CD14-positive monocyte (primary cell): ENCODE measurements around the gene CYP2A6. TPM values are rescaled to one million over a fixed set of nuclear protein-coding genes. Genes with fewer than 3 reads are reported as not detected.
A peak's percentile ranks its signal among the peaks of the same experiment; 100 is the strongest.
"Not testable (repeated sequence)": the region's sequence is repeated elsewhere in the genome, so short reads cannot be mapped to it uniquely, and the experiment has no call there.

Experiments used
- DNase-seq, 3 donors: peaks; one replicate each; pipeline ENCODE4 v3.0.0-alpha.2; 2011 to 2022
- H2AFZ ChIP-seq: 2 replicates; pipeline ENCODE4 v1.6.0; 2012; ENCODE audit warnings: mild to moderate bottlenecking, low read depth, low read length, inconsistent platforms; ENCODE audit not compliant: insufficient read depth, poor library complexity, severe bottlenecking
- H3K27ac ChIP-seq, 2 donors: 1 replicate in 1 of 2; 2 replicates in 1 of 2; pipeline ENCODE4 v1.5.1; 2012 to 2013; ENCODE audit warnings: low read length in 2 of 2, control low read depth in 1 of 2, inconsistent platforms in 1 of 2, low read depth in 1 of 2, mild to moderate bottlenecking in 1 of 2
- H3K27me3 ChIP-seq, 2 donors: one replicate each; pipeline versions ENCODE4 v1.6.0 to v1.6.1; 2011 to 2013; ENCODE audit warnings: low read length in 2 of 2; ENCODE audit not compliant: control insufficient read depth in 2 of 2, insufficient read depth in 2 of 2
- H3K36me3 ChIP-seq, 2 donors: replicated peaks in 1 of 2; 1 replicate in 1 of 2; 2 replicates in 1 of 2; pipeline versions ENCODE4 v1.5.1 to v1.6.1; 2012 to 2013; ENCODE audit warnings: low read length in 2 of 2, control low read depth in 1 of 2, inconsistent platforms in 1 of 2, mild to moderate bottlenecking in 1 of 2; ENCODE audit not compliant: insufficient read depth in 2 of 2, control insufficient read depth in 1 of 2
- H3K4me1 ChIP-seq, 2 donors: 1 replicate in 1 of 2; 2 replicates in 1 of 2; pipeline versions ENCODE4 v1.5.1 to v1.6.1; 2012 to 2013; ENCODE audit warnings: low read length in 2 of 2, control low read depth in 1 of 2, inconsistent platforms in 1 of 2, mild to moderate bottlenecking in 1 of 2, moderate library complexity in 1 of 2; ENCODE audit not compliant: insufficient read depth in 2 of 2, control insufficient read depth in 1 of 2
- H3K4me2 ChIP-seq: replicated peaks from 2 replicates; pipeline ENCODE3; 2012; ENCODE audit warnings: low read length, moderate library complexity, mild to moderate bottlenecking; ENCODE audit not compliant: poor library complexity, severe bottlenecking; ENCODE audit errors: extremely low read depth
- H3K4me3 ChIP-seq, 3 experiments: fragments of 200-600 bp in 1 of 3; sonication (generic) in 1 of 3; replicated peaks in 1 of 3; 1 replicate in 2 of 3; 2 replicates in 1 of 3; pipeline ENCODE4 v1.5.1; 2011 to 2013; ENCODE audit warnings: low read length in 3 of 3, mild to moderate bottlenecking in 3 of 3, control low read depth in 2 of 3, low read depth in 2 of 3, inconsistent platforms in 1 of 3, moderate library complexity in 1 of 3
- H3K79me2 ChIP-seq: 2 replicates; pipeline ENCODE4 v1.6.0; 2012; ENCODE audit warnings: mild to moderate bottlenecking, control low read depth, inconsistent platforms, low read length, moderate library complexity; ENCODE audit not compliant: insufficient read depth
- H3K9ac ChIP-seq: 2 replicates; pipeline ENCODE4 v1.6.0; 2017; ENCODE audit warnings: low read length, mild to moderate bottlenecking; ENCODE audit not compliant: insufficient read depth, poor library complexity, severe bottlenecking
- H3K9me3 ChIP-seq, 2 donors: replicated peaks in 1 of 2; 1 replicate in 1 of 2; 2 replicates in 1 of 2; pipeline versions ENCODE4 v1.5.1 to v1.6.1; 2012 to 2013; ENCODE audit warnings: low read length in 2 of 2, control low read depth in 1 of 2; ENCODE audit not compliant: control insufficient read depth in 1 of 2, insufficient read depth in 1 of 2
- H4K20me1 ChIP-seq: 2 replicates; pipeline ENCODE4 v1.6.0; 2012; ENCODE audit warnings: mild to moderate bottlenecking, low read length, control low read depth, moderate library complexity; ENCODE audit not compliant: insufficient read depth
- H3K27ac Mint-ChIP-seq, 7 donors: one replicate each; pipeline ENCODE4 v1.8.0; 2020; ENCODE audit warnings: mild to moderate bottlenecking in 7 of 7, mixed read lengths in 7 of 7, moderate library complexity in 6 of 7, inconsistent platforms in 2 of 7
- H3K27me3 Mint-ChIP-seq, 3 donors: one replicate each; pipeline ENCODE4 v1.8.0; 2021 to 2022; ENCODE audit warnings: low read depth in 3 of 3, mild to moderate bottlenecking in 3 of 3, mixed read lengths in 3 of 3, moderate library complexity in 3 of 3, inconsistent platforms in 1 of 3
- H3K36me3 Mint-ChIP-seq, 2 donors: one replicate each; pipeline ENCODE4 v1.8.0; 2020; ENCODE audit warnings: mixed read lengths in 2 of 2, inconsistent platforms in 1 of 2, mild to moderate bottlenecking in 1 of 2
- H3K4me1 Mint-ChIP-seq: one replicate; pipeline ENCODE4 v1.8.0; 2020; ENCODE audit warnings: mild to moderate bottlenecking, mixed read lengths
- H3K4me3 Mint-ChIP-seq, 2 donors: one replicate each; pipeline ENCODE4 v1.8.0; 2020; ENCODE audit warnings: mild to moderate bottlenecking in 2 of 2, mixed read lengths in 2 of 2, moderate library complexity in 1 of 2
- H3K9me3 Mint-ChIP-seq, 7 donors: one replicate each; pipeline ENCODE4 v1.8.0; 2020 to 2022; ENCODE audit warnings: mixed read lengths in 7 of 7, mild to moderate bottlenecking in 6 of 7, moderate library complexity in 6 of 7, inconsistent platforms in 2 of 7
- CTCF ChIP-seq: fragments of 200-600 bp; IDR thresholded peaks from one replicate; pipeline ENCODE4 v1.8.0; 2022; ENCODE audit warnings: antibody characterized with exemption, mild to moderate bottlenecking
- WGBS: methylation state at CpG from one replicate; pipeline ENCODE4 v1.1.5; 2013; ENCODE audit warnings: missing lambda C conversion rate; ENCODE audit not compliant: insufficient coverage; 5-methylcytosine and 5-hydroxymethylcytosine counted together
- intact Hi-C, 2 donors: fragments of 100-400 bp; cut with micrococcal nuclease; formaldehyde crosslinking; loops; one replicate each; pipeline versions ENCODE4 v1.15.0 to v1.15.1; 2023
- polyA plus RNA-seq, 3 donors: library from polyadenylated mRNA; depleted of rRNA in 1 of 3; unstranded in 2 of 3; stranded (reverse) in 1 of 3; fragments of 300-500 nt in 2 of 3; fragments of >200 nt in 1 of 3; fragmentation: Illumina TruSeq in 2 of 3; gene quantifications; 1 replicate in 2 of 3; 2 replicates in 1 of 3; pipeline ENCODE4 v1.2.3, GENCODE V29; 2012 to 2021

The CYP2A6 gene
- polyA plus RNA-seq, 3 donors = not detected

DNA sequence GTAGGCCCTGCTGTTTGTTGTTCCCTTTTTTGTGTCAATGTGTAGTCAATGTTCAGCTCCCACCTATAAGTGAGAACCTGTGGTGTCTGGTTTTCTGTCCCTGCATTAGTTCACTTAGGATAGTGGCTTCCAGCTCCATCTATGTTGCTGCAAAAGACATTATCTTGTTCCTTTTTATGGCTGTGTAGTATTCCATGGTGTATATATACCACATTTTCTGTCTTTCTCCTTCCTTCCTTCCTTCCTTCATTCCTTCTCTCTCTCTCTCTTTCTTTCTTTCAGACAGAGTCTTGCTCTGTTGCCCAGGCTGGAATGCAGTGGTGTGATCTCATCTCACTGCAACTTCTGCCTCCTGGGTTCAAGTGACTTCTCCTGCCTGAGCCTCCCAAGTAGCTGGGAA is 21.0 kb downstream of the CYP2A6 start:
- Mint-ChIP-seq H3K27ac (no peak overlapping the region), H3K4me3 (no peak overlapping the region)

GRCh38 chr19:40827386-40828247 is 22.6 kb downstream of the CYP2A6 start:
- H3K4me3 Mint-ChIP-seq = no peak overlapping the region
- no peak overlapping the region for H3K27ac ChIP-seq
- H3K27me3 Mint-ChIP-seq = peaks cover 0 to 6% (median 1%) of the 10 kb centered on the region in 3 donors
- DNase-seq = no peak
- no peaks in the 10 kb centered on the region for H3K36me3 ChIP-seq
- 96% methylated on average over 17 of the region's 22 CpGs for WGBS
- peak overlapping the region in 4 of 7 donors; percentile 46 to 82 (median 70) for H3K27ac Mint-ChIP-seq
- H3K27me3 ChIP-seq = no peaks in the 10 kb centered on the region
- no peak overlapping the region for H2AFZ ChIP-seq
- H3K4me2 ChIP-seq = no peak overlapping the region
- no peaks in the 10 kb centered on the region for H4K20me1 ChIP-seq
- H3K4me3 ChIP-seq = no peak overlapping the region
- peaks cover 36 to 40% of the 10 kb centered on the region in 2 donors for H3K4me1 ChIP-seq
- peaks cover 49% of the 10 kb centered on the region for H3K4me1 Mint-ChIP-seq
- H3K79me2 ChIP-seq = no peaks in the 10 kb centered on the region
- H3K9me3 Mint-ChIP-seq = peaks cover 0 to 2% (median 0%) of the 10 kb centered on the region in 7 donors
- H3K9me3 ChIP-seq = no peaks in the 10 kb centered on the region
- no peak overlapping the region for H3K9ac ChIP-seq
- no peak for TF ChIP-seq CTCF
- intact Hi-C loops = no loop called here
- H3K36me3 Mint-ChIP-seq = peaks cover 8 to 9% of the 10 kb centered on the region in 2 donors

More for the DNA sequence above, 21.0 kb downstream of the CYP2A6 start:
- H3K4me2 ChIP-seq = no peak overlapping the region
- H2AFZ ChIP-seq = no peak overlapping the region
- H3K9ac ChIP-seq = no peak overlapping the region
- no peaks in the 10 kb centered on the region for H3K9me3 ChIP-seq
- peaks cover 0 to 5% (median 1%) of the 10 kb centered on the region in 3 donors for H3K27me3 Mint-ChIP-seq
- H3K27me3 ChIP-seq = no peaks in the 10 kb centered on the region
- peaks cover 46% of the 10 kb centered on the region for H3K4me1 Mint-ChIP-seq
- no peak overlapping the region for H3K4me3 ChIP-seq
- intact Hi-C loops = no loop called here
- H3K4me1 ChIP-seq = peaks cover 24 to 34% of the 10 kb centered on the region in 2 donors
- peaks cover 0 to 2% (median 0%) of the 10 kb centered on the region in 7 donors for H3K9me3 Mint-ChIP-seq
- H4K20me1 ChIP-seq = no peaks in the 10 kb centered on the region
- H3K36me3 Mint-ChIP-seq = peaks cover 5 to 9% of the 10 kb centered on the region in 2 donors
- H3K36me3 ChIP-seq = no peaks in the 10 kb centered on the region
- H3K79me2 ChIP-seq = no peaks in the 10 kb centered on the region
- TF ChIP-seq CTCF = no peak
- no peak for DNase-seq
- H3K27ac ChIP-seq = no peak overlapping the region

DNA sequence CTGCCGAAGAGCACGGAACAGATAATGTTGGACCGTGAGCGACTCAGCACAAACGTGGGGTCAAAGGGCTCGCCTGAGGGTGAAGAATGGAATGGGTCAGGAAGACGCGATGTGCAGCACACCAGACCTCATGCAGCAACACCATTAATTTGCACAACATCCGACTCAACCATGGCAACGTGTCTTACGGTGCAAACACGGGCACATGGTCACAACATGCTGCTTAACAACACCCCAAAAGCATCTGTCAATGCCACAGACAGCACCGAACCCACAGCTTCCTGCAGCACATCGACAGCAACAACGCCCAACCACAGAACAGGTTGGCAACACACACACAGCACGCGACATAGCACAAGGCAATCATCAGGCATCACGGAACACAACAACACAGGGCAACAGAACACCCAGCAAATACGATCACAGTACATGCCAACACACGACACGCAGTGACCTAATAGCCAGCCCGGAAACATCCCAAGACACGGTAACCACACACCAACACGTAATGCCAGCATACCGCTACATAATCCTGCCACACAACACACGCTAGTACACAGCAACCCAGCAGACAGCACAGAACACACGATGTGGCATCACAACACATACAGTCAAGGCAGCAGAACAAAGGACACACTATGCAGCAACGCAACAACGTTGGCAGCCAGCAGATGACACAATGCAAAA is 23.4 kb downstream of the CYP2A6 start:
- Mint-ChIP-seq H3K4me1 (peaks cover 49% of the 10 kb centered on the region), H3K27ac (peak overlapping the region in 6 of 7 donors; percentile 46 to 82 (median 47))
- intact Hi-C loops, H3K4me3 Mint-ChIP-seq, H3K36me3 Mint-ChIP-seq, H3K27ac ChIP-seq, H3K9ac ChIP-seq, H3K4me3 ChIP-seq, H2AFZ ChIP-seq, H3K36me3 ChIP-seq, H4K20me1 ChIP-seq, H3K27me3 ChIP-seq, H3K27me3 Mint-ChIP-seq, H3K9me3 ChIP-seq, H3K4me2 ChIP-seq, H3K79me2 ChIP-seq, H3K9me3 Mint-ChIP-seq: not testable (repeated sequence)
- DNase-seq = peak; percentile 36 to 53 (median 47)
- peaks cover 36 to 40% of the 10 kb centered on the region in 2 donors for H3K4me1 ChIP-seq
- WGBS = 60% methylated on average over 20 of the region's 29 CpGs
